Gastrocnemius medialis (tissue), 4 donors: Measurements from ENCODE around the gene MRPL20. TPM values are rescaled to one million over a fixed set of nuclear protein-coding genes. Genes with fewer than 3 reads are reported as not detected.

Source experiments
- ATAC-seq, 2 donors: fragments of 150-250 bp; one replicate each; pipeline ENCODE4 v1.9.1; 2016
- DNase-seq, 2 donors: peaks; one replicate each; pipeline ENCODE4 v3.0.0-alpha.2; 2019
- H3K27ac ChIP-seq, 4 donors: fragments of 200-600 bp; sonication (generic); 1 replicate in 1 of 4; 2 replicates in 3 of 4; pipeline ENCODE4 v1.5.1; 2016 to 2018; ENCODE audit warnings: mild to moderate bottlenecking in 2 of 4, moderate library complexity in 1 of 4
- H3K27me3 ChIP-seq, 3 donors: fragments of 200-600 bp; sonication (generic) in 2 of 3; 1 replicate in 1 of 3; 2 replicates in 2 of 3; pipeline versions ENCODE4 v1.5.1 to v1.6.0; 2016 to 2019; ENCODE audit warnings: mild to moderate bottlenecking in 1 of 3, moderate library complexity in 1 of 3
- H3K36me3 ChIP-seq, 2 donors: fragments of 200-600 bp; sonication (generic) in 1 of 2; one replicate each; pipeline ENCODE4 v1.5.1; 2017 to 2018
- H3K4me1 ChIP-seq, 2 donors: fragments of 200-600 bp; sonication (generic) in 1 of 2; one replicate each; pipeline ENCODE4 v1.5.1; 2016 to 2017; ENCODE audit warnings: mild to moderate bottlenecking in 2 of 2
- H3K4me3 ChIP-seq, 4 donors: fragments of 200-600 bp; sonication (generic) in 3 of 4; 1 replicate in 1 of 4; 2 replicates in 3 of 4; pipeline ENCODE4 v1.5.1; 2016 to 2019; ENCODE audit warnings: mild to moderate bottlenecking in 2 of 4
- H3K9me3 ChIP-seq, 3 donors: fragments of 200-600 bp; sonication (generic) in 2 of 3; 1 replicate in 1 of 3; 2 replicates in 2 of 3; pipeline ENCODE4 v1.5.1; 2016 to 2019
- CTCF ChIP-seq, 5 experiments: fragments of 450-650 bp in 3 of 5; fragments of 200-600 bp in 2 of 5; sonication (generic) in 2 of 5; IDR thresholded peaks in 4 of 5; conservative IDR thresholded peaks in 1 of 5; 1 replicate in 4 of 5; 2 replicates in 1 of 5; pipeline ENCODE4 v1.5.1; 2016 to 2019; ENCODE audit warnings: antibody characterized with exemption in 5 of 5, mild to moderate bottlenecking in 3 of 5, moderate library complexity in 3 of 5
- POLR2A ChIP-seq, 2 donors: fragments of 450-650 bp; IDR thresholded peaks; one replicate each; pipeline ENCODE4 v1.6.1; 2017; ENCODE audit warnings: antibody characterized with exemption in 2 of 2, mild to moderate bottlenecking in 2 of 2, moderate library complexity in 2 of 2
- in situ Hi-C, 4 donors: fragments of 200-750 bp; cut with MboI; loops; one replicate each; pipeline versions ENCODE4 v1.15.0 to v1.8.0; 2017; ENCODE audit warnings: low sequenced_read_pairs in 4 of 4
- intact Hi-C: fragments of 100-400 bp; cut with DNase I; formaldehyde crosslinking; loops from one replicate; pipeline ENCODE4 v1.15.1; 2023; ENCODE audit warnings: low total_unique reads
- total RNA-seq, 4 donors: library from RNA; depleted of rRNA; stranded (reverse); fragments of >200 nt; gene quantifications; one replicate each; pipeline versions ENCODE4 v1.1.0 to v1.2.3, GENCODE V29; 2016

Gene MRPL20
- total RNA-seq, 4 donors from 2014 or later = 167 to 260 (median 203) TPM

GRCh38 chr1:1424707-1425106, 17.6 kb upstream of the MRPL20 start:
- intact Hi-C loops = no loop called here
- DNase-seq (no peak), ATAC-seq (no peak)
- H3K4me1 ChIP-seq = peaks cover 3 to 5% of the 10 kb centered on the region in 2 donors
- no peaks in the 10 kb centered on the region for H3K36me3 ChIP-seq
- no peaks in the 10 kb centered on the region for H3K9me3 ChIP-seq
- no peak overlapping the region for H3K4me3 ChIP-seq
- TF ChIP-seq POLR2A (IDR thresholded peaks at IDR 0.05) (no peak), CTCF (IDR thresholded peaks at IDR 0.05 in 4 of 5, conservative IDR thresholded peaks at IDR 0.05 in 1 of 5) (no peak)
- H3K27ac ChIP-seq = no peak overlapping the region
- in situ Hi-C loops = no loop called here
- peaks cover 2 to 9% (median 4%) of the 10 kb centered on the region in 3 donors for H3K27me3 ChIP-seq

GRCh38 chr1:1423245-1423597, 16.1 kb upstream of the MRPL20 start:
- Histone ChIP-seq H3K36me3 (no peaks in the 10 kb centered on the region), H3K4me3 (no peak overlapping the region), H3K27me3 (peaks cover 0 to 5% (median 2%) of the 10 kb centered on the region in 3 donors), H3K9me3 (no peaks in the 10 kb centered on the region), H3K27ac (no peak overlapping the region), H3K4me1 (peaks cover 0 to 3% of the 10 kb centered on the region in 2 donors)
- no peak for DNase-seq
- TF ChIP-seq CTCF (IDR thresholded peaks at IDR 0.05 in 4 of 5, conservative IDR thresholded peaks at IDR 0.05 in 1 of 5) = no peak
- no peak for TF ChIP-seq POLR2A (IDR thresholded peaks at IDR 0.05)
- no peak for ATAC-seq
- in situ Hi-C loops (no loop called here), intact Hi-C loops (no loop called here)

- TF ChIP-seq POLR2A (IDR thresholded peaks at IDR 0.05) (no peak), CTCF (IDR thresholded peaks at IDR 0.05 in 4 of 5, conservative IDR thresholded peaks at IDR 0.05 in 1 of 5) (no peak)
- no peaks in the 10 kb centered on the region for H3K36me3 ChIP-seq
- peaks cover 0 to 3% of the 10 kb centered on the region in 2 donors for H3K4me1 ChIP-seq
- no peak for DNase-seq
- in situ Hi-C loops = no loop called here
- intact Hi-C loops = no loop called here
- peaks cover 0 to 3% (median 0%) of the 10 kb centered on the region in 3 donors for H3K27me3 ChIP-seq
- no peak for ATAC-seq
- no peak overlapping the region for H3K27ac ChIP-seq
- H3K4me3 ChIP-seq = no peak overlapping the region
- H3K9me3 ChIP-seq = no peaks in the 10 kb centered on the region
These were observed 15.6 kb upstream of the MRPL20 start for GRCh38 chr1:1422465-1423244.

- H3K4me1 ChIP-seq = peaks cover 0 to 3% of the 10 kb centered on the region in 2 donors
- intact Hi-C loops = no loop called here
- H3K27ac ChIP-seq = no peak overlapping the region
- in situ Hi-C loops = no loop called here
- TF ChIP-seq POLR2A (IDR thresholded peaks at IDR 0.05) (no peak), CTCF (IDR thresholded peaks at IDR 0.05 in 4 of 5, conservative IDR thresholded peaks at IDR 0.05 in 1 of 5) (no peak)
- peaks cover 0 to 3% (median 0%) of the 10 kb centered on the region in 3 donors for H3K27me3 ChIP-seq
- H3K36me3 ChIP-seq = no peaks in the 10 kb centered on the region
- H3K4me3 ChIP-seq = no peak overlapping the region
- no peak for DNase-seq
- ATAC-seq = no peak
- H3K9me3 ChIP-seq = no peaks in the 10 kb centered on the region
These were observed 14.9 kb upstream of the MRPL20 start for GRCh38 chr1:1421907-1422464.
